ENCODE data around the gene VPS51.

GRCh38 chr11:65059523-65059922, 36.5 kb upstream of the VPS51 start:
- TF ChIP-seq CTCF (IDR thresholded peaks at IDR 0.05) (no peak), POLR2AphosphoS5 (IDR thresholded peaks at IDR 0.05) (no peak), POLR2A (IDR thresholded peaks at IDR 0.05) (no peak)
